NCI-H187 treated with DMSO at 0.1 percent for 48 hours (cell line): ENCODE data around the gene ACAA2.

Source experiments
- DNase-seq: peaks from one replicate; lab custom pipeline; 2025; lab: John Stamatoyannopoulos, UW

Gene ACAA2

DNA sequence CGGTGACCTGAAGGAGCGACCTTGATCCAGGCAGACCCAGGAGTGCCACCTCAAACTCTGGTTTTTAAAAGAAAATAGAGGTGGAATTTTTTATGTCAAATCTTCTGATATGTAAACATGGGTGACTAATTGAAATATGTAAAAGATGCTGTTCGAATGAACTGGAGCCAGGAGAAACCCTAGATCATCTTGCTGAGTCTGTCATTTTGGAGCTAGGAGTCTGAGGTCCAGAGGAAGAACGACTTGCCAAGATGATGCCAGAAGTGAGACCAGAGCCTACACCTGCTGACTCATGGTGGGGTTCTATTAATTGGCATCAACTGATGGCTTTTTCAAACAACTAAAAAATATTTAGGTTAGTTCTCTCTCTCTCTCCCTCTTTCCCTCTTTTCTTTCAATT, 74.1 kb downstream of the ACAA2 start:
- DNase-seq = no peak

- no peak for DNase-seq
Measured at GRCh38 chr18:49738721-49739120, 74.6 kb downstream of the ACAA2 start.

DNA sequence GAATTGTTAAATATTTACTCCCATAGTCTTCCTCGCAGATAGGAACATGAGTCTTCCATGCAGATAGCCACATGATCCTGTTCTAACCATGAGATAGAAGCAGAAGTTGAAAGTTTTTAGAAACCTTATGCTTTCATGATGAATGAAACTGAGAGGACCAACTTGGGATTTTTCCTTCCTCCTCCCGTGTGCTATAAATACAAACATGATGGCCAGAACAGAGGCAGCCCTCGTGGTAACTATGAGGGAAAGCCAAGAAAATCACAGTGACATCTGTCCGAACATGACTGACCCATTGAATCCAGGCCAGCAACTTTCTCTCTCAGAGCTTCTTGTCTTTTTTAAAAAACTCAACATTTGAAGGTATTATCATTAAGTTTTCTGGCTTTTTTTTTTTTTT, 78.5 kb downstream of the ACAA2 start:
- no peak for DNase-seq

DNA sequence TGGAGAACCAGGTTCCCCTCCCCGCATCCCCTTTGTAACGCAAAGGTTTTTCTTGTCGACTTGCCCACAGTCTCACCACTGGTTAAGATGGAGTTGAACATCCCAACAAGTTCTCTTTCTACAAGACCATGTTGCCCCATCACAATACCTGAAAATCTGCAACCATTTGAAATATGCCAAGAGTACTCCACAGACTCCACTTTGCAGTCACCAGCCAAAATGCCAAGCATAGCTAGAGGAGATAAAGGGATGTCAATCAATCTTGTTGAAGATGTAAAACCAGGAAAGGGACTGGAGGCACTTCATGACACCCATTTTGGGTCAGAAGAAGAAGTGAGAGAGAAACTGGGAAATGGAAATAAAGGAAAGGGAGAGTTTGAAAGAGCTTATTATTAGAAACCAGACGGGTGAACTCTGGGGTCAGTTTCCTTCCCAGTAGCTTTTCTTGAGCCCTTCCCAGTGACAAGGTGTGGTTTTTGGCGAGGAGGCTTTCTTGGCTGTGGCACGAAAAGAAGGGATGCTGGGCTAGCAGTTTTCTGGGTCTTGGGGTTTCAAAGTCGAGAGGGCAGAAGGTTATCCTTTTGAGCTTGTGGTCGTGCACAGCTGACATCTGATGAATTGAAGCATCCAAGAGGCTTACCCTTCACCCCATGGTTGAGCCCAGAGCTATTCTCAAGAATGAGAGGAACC, 79.3 kb downstream of the ACAA2 start:
- DNase-seq = no peak

DNA sequence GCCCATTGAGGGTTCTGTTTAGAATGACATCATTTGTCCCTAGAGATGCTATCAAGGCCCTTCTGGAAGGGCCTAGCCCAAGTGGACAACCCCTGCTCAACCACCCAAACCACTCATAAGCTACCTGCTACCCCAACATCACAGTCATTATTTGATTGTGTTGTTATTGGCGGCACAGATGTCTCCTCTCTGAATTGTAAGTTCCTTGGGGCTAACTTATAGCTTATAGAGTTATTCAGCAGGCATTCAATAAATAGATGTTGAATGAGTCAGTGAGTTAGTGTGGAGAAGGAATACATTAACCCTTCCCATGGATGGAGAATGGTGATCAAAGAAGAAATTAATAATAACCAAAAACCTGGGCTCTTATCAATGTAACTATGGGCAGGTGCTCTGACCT, 80.0 kb downstream of the ACAA2 start:
- DNase-seq = no peak
